OCI-LY1 (cell line): ENCODE data around the gene KLK4.

Source experiments
- H2AFZ ChIP-seq: fragments of 200-600 bp; sonication (generic), shearing (Covaris generic); 2 replicates; pipeline ENCODE4 v1.6.0; 2014; ENCODE audit warnings: antibody characterized with exemption, mild to moderate bottlenecking, low read length
- H3F3A ChIP-seq: fragments of 200-600 bp; sonication (generic), shearing (Covaris generic); 2 replicates; pipeline ENCODE4 v1.6.0; 2014; ENCODE audit warnings: mild to moderate bottlenecking, antibody characterized with exemption, low read length, moderate library complexity; ENCODE audit not compliant: insufficient read depth
- H3K27ac ChIP-seq: fragments of 200-600 bp; sonication (generic); 2 replicates; pipeline ENCODE4 v1.5.1; 2014; ENCODE audit warnings: low read length, mixed run types, mild to moderate bottlenecking, low read depth; ENCODE audit not compliant: poor library complexity, severe bottlenecking
- H3K27me3 ChIP-seq: fragments of 200-600 bp; sonication (generic); 2 replicates; pipeline ENCODE4 v1.6.0; 2014; ENCODE audit warnings: antibody characterized with exemption, mild to moderate bottlenecking, low read length, moderate library complexity; ENCODE audit not compliant: insufficient read depth
- H3K36me3 ChIP-seq: fragments of 200-600 bp; sonication (generic); 2 replicates; pipeline ENCODE4 v1.6.1; 2014; ENCODE audit warnings: mild to moderate bottlenecking, antibody characterized with exemption, low read length, moderate library complexity, mixed read lengths; ENCODE audit not compliant: insufficient read depth
- H3K4me1 ChIP-seq: fragments of 200-600 bp; sonication (generic); 2 replicates; pipeline ENCODE4 v1.5.1; 2014; ENCODE audit warnings: mild to moderate bottlenecking, low read length, moderate library complexity; ENCODE audit not compliant: insufficient read depth, severe bottlenecking
- H3K4me2 ChIP-seq: fragments of 200-600 bp; sonication (generic), shearing (Covaris generic); 2 replicates; pipeline ENCODE4 v1.6.1; 2014; ENCODE audit warnings: low read length
- H3K4me3 ChIP-seq: fragments of 200-600 bp; sonication (generic); 2 replicates; pipeline ENCODE4 v1.5.1; 2014; ENCODE audit warnings: low read length, low read depth, mild to moderate bottlenecking, mixed read lengths; ENCODE audit not compliant: poor library complexity, severe bottlenecking
- H3K79me2 ChIP-seq: fragments of 200-600 bp; shearing (Covaris generic); 2 replicates; pipeline ENCODE4 v1.6.1; 2016; ENCODE audit warnings: mixed run types, low read length, mixed read lengths; ENCODE audit not compliant: insufficient read depth
- H3K9ac ChIP-seq: fragments of 200-600 bp; sonication (generic), shearing (Covaris generic); 2 replicates; pipeline ENCODE4 v1.6.1; 2014; ENCODE audit warnings: mild to moderate bottlenecking, low read length, mixed read lengths
- H3K9me2 ChIP-seq: fragments of 200-600 bp; sonication (generic), shearing (Covaris generic); 2 replicates; pipeline ENCODE4 v1.6.1; 2014; ENCODE audit warnings: low read depth, mild to moderate bottlenecking, low read length, mixed read lengths
- H3K9me3 ChIP-seq: fragments of 200-600 bp; shearing (Covaris generic); 2 replicates; pipeline ENCODE4 v1.6.1; 2014; ENCODE audit warnings: low read length, mixed read lengths
- H4K20me1 ChIP-seq: fragments of 200-600 bp; sonication (generic), shearing (Covaris generic); 2 replicates; pipeline ENCODE4 v1.6.0; 2016; ENCODE audit warnings: mild to moderate bottlenecking, low read length; ENCODE audit not compliant: insufficient read depth
- EZH2 ChIP-seq: fragments of 200-600 bp; sonication (generic), shearing (Covaris generic); IDR thresholded peaks from 2 replicates; pipeline ENCODE4 v1.8.0; 2017; ENCODE audit warnings: borderline replicate concordance, mixed run types, mild to moderate bottlenecking, antibody characterized with exemption, low read length, moderate library complexity, mixed read lengths
- TF ChIP-seq, protein P1 (sequence below): fragments of 200-600 bp; sonication (generic), shearing (Covaris generic); IDR thresholded peaks from 2 replicates; pipeline ENCODE4 v1.5.1; 2017; ENCODE audit warnings: mild to moderate bottlenecking, antibody characterized with exemption, low read length, moderate library complexity, mixed read lengths

Gene KLK4

DNA sequence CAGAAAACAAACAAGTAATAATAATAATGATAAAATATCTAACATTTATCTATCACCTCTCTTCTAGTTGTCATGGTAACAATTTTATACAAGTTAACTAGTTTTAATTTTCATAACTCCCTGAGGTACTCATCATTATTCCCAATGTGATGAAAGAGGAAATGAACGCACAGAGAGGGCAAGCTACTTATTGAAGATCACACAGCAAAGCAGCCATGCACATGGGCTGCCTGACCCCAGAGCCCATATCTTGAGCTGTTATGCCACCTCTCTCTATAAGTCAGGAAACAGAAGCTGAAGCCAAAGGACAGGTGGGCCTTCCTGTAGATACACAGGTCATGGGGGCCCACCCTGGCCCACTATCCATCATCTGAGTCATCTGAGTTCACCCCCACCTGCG lies 4.9 kb upstream of the KLK4 start:
- H3K4me1 ChIP-seq: no peaks in the 10 kb centered on the region
- H3K9me3 ChIP-seq: no peaks in the 10 kb centered on the region
- no peaks in the 10 kb centered on the region for H3K9me2 ChIP-seq
- no peak overlapping the region for H2AFZ ChIP-seq
- no peak overlapping the region for H3K4me3 ChIP-seq
- TF ChIP-seq EZH2: no peak
- TF ChIP-seq, protein P1, sequence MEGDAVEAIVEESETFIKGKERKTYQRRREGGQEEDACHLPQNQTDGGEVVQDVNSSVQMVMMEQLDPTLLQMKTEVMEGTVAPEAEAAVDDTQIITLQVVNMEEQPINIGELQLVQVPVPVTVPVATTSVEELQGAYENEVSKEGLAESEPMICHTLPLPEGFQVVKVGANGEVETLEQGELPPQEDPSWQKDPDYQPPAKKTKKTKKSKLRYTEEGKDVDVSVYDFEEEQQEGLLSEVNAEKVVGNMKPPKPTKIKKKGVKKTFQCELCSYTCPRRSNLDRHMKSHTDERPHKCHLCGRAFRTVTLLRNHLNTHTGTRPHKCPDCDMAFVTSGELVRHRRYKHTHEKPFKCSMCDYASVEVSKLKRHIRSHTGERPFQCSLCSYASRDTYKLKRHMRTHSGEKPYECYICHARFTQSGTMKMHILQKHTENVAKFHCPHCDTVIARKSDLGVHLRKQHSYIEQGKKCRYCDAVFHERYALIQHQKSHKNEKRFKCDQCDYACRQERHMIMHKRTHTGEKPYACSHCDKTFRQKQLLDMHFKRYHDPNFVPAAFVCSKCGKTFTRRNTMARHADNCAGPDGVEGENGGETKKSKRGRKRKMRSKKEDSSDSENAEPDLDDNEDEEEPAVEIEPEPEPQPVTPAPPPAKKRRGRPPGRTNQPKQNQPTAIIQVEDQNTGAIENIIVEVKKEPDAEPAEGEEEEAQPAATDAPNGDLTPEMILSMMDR: no peak
- H3K27ac ChIP-seq: no peak overlapping the region
- no peaks in the 10 kb centered on the region for H3K27me3 ChIP-seq
- no peaks in the 10 kb centered on the region for H3K36me3 ChIP-seq
- H3K79me2 ChIP-seq: no peaks in the 10 kb centered on the region
- H3K4me2 ChIP-seq: no peak overlapping the region
- H3F3A ChIP-seq: no peaks in the 10 kb centered on the region
- H3K9ac ChIP-seq: no peak overlapping the region
- H4K20me1 ChIP-seq: no peaks in the 10 kb centered on the region

DNA sequence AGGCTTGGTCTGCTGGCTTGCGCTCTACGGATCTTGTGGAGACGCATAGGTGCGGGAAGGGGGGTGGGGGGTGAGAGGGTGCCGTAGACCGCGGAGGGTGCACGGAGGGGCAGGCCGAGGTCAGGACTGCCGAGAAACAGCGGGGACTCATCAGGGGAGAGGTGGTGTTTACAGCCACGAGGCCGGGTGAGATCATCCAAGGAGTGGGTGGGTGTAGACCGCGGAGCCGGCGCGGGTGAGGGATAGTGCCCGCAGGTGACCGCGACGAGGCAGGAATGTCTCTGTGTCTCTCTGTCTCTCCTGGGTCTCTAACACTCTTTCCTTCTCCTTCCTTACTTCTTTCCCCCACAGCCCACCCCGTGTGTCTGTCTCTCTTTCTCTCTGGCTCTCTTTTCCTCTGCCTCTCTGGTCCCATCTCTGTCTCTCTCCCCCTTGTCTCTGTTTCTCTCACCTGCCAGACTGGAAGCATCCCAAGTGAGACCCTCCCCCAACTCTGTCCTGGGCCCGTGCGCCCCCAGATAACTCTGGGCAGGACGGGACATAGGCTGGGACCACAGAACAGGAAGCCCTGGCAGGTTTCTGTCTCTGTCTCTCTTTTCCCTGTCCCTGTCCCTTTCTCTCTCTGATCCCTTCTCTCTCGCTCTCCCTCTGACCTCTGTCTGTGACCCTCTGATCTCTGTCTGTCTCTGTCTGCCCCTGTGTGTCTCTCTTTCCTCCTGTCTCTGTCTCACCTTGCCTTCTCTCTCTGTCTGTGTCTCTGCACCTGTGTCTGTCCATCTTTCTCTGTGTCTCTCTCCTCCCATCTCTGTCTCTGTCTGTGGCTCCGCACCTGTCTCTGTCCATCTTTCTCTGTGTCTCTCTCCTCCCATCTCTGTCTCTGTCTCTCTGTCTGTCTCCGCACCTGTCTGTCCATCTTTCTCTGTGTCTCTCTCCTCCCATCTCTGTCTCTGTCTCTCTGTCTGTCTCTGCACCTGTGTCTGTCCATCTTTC lies 1.8 kb upstream of the KLK4 start:
- H2AFZ ChIP-seq: no peak overlapping the region
- H3K27me3 ChIP-seq: no peaks in the 10 kb centered on the region
- H3K4me1 ChIP-seq: no peaks in the 10 kb centered on the region
- TF ChIP-seq EZH2: no peak
- TF ChIP-seq, protein P1: no peak
- H4K20me1 ChIP-seq: no peaks in the 10 kb centered on the region
- no peaks in the 10 kb centered on the region for H3K9me3 ChIP-seq
- H3K36me3 ChIP-seq: no peaks in the 10 kb centered on the region
- no peak overlapping the region for H3K9ac ChIP-seq
- H3K9me2 ChIP-seq: no peaks in the 10 kb centered on the region
- no peaks in the 10 kb centered on the region for H3F3A ChIP-seq
- no peak overlapping the region for H3K27ac ChIP-seq
- H3K79me2 ChIP-seq: no peaks in the 10 kb centered on the region
- no peak overlapping the region for H3K4me3 ChIP-seq
- H3K4me2 ChIP-seq: no peak overlapping the region

DNA sequence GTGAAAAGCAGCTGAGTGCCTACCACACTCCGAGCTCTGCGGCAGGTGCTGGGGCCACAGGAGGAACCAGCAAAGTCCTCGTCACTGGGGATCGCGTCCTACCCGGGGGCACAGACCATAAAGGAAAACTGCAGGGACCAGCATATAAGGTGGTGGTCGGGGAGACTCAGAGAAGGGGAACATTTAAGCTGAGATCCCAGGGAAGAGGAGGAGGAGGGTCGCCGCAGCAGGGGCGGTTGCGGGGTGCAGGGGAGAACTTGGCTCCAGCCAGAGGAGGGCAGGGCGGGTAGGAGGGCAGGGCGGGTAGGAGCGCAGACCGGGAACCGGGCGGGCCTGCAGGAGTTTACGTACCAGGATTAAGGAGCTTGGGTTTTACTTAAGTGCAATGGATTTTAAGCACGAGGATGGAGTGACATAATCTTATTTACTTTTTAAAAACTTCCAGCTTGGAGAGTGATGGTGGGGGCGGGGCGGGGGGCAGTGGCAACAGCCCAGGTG lies 956 bp upstream of the KLK4 start:
- no peaks in the 10 kb centered on the region for H3F3A ChIP-seq
- no peak overlapping the region for H3K4me3 ChIP-seq
- no peak overlapping the region for H3K9ac ChIP-seq
- H3K36me3 ChIP-seq: no peaks in the 10 kb centered on the region
- no peak overlapping the region for H3K4me2 ChIP-seq
- no peaks in the 10 kb centered on the region for H3K27me3 ChIP-seq
- H3K9me2 ChIP-seq: no peaks in the 10 kb centered on the region
- no peaks in the 10 kb centered on the region for H3K79me2 ChIP-seq
- H2AFZ ChIP-seq: no peak overlapping the region
- H3K9me3 ChIP-seq: no peaks in the 10 kb centered on the region
- no peak overlapping the region for H3K27ac ChIP-seq
- no peaks in the 10 kb centered on the region for H4K20me1 ChIP-seq
- no peaks in the 10 kb centered on the region for H3K4me1 ChIP-seq
- TF ChIP-seq, protein P1: no peak
- TF ChIP-seq EZH2: no peak
